Rectal smooth muscle tissue (tissue), 1 donor: ENCODE results near the gene TMUB1.

Experiments used
- H3K27ac ChIP-seq: one replicate; pipeline ENCODE4 v1.7.0; 2013; ENCODE audit warnings: low read depth, low read length, inconsistent platforms
- H3K27me3 ChIP-seq: one replicate; pipeline ENCODE4 v1.7.0; 2013; ENCODE audit warnings: low read length; ENCODE audit not compliant: control insufficient read depth, insufficient read depth
- H3K36me3 ChIP-seq: one replicate; pipeline ENCODE4 v1.7.0; 2013; ENCODE audit warnings: low read length; ENCODE audit not compliant: control insufficient read depth, insufficient read depth
- H3K4me1 ChIP-seq: one replicate; pipeline ENCODE4 v1.7.0; 2013; ENCODE audit warnings: low read length; ENCODE audit not compliant: control insufficient read depth, insufficient read depth
- H3K4me3 ChIP-seq: one replicate; pipeline ENCODE4 v1.7.0; 2013; ENCODE audit warnings: low read length
- H3K9ac ChIP-seq: one replicate; pipeline ENCODE4 v1.7.0; 2013; ENCODE audit warnings: low read length

TMUB1 gene

GRCh38 chr7:151118108-151119054, 35.1 kb upstream of the TMUB1 start:
- peaks cover 2% of the 10 kb centered on the region for H3K27me3 ChIP-seq
- no peak overlapping the region for H3K27ac ChIP-seq
- peaks cover 4% of the 10 kb centered on the region for H3K4me1 ChIP-seq
- peaks cover 27% of the 10 kb centered on the region for H3K36me3 ChIP-seq
- H3K4me3 ChIP-seq: no peak overlapping the region
- no peak overlapping the region for H3K9ac ChIP-seq

GRCh38 chr7:151117565-151117964, 34.3 kb upstream of the TMUB1 start:
- H3K36me3 ChIP-seq: peaks cover 27% of the 10 kb centered on the region
- H3K4me3 ChIP-seq: no peak overlapping the region
- no peak overlapping the region for H3K9ac ChIP-seq
- peaks cover 2% of the 10 kb centered on the region for H3K27me3 ChIP-seq
- peaks cover 4% of the 10 kb centered on the region for H3K4me1 ChIP-seq
- H3K27ac ChIP-seq: no peak overlapping the region

GRCh38 chr7:151116603-151117440, 33.5 kb upstream of the TMUB1 start:
- no peak overlapping the region for H3K4me3 ChIP-seq
- H3K36me3 ChIP-seq: peaks cover 27% of the 10 kb centered on the region
- H3K4me1 ChIP-seq: peaks cover 4% of the 10 kb centered on the region
- H3K9ac ChIP-seq: no peak overlapping the region
- H3K27ac ChIP-seq: no peak overlapping the region
- peaks cover 2% of the 10 kb centered on the region for H3K27me3 ChIP-seq

- H3K36me3 ChIP-seq: peaks cover 21% of the 10 kb centered on the region
- H3K27me3 ChIP-seq: peaks cover 2% of the 10 kb centered on the region
- H3K4me1 ChIP-seq: peaks cover 4% of the 10 kb centered on the region
- no peak overlapping the region for H3K27ac ChIP-seq
- H3K4me3 ChIP-seq: no peak overlapping the region
- H3K9ac ChIP-seq: no peak overlapping the region
These were observed 32.6 kb upstream of the TMUB1 start for GRCh38 chr7:151115836-151116418.

DNA sequence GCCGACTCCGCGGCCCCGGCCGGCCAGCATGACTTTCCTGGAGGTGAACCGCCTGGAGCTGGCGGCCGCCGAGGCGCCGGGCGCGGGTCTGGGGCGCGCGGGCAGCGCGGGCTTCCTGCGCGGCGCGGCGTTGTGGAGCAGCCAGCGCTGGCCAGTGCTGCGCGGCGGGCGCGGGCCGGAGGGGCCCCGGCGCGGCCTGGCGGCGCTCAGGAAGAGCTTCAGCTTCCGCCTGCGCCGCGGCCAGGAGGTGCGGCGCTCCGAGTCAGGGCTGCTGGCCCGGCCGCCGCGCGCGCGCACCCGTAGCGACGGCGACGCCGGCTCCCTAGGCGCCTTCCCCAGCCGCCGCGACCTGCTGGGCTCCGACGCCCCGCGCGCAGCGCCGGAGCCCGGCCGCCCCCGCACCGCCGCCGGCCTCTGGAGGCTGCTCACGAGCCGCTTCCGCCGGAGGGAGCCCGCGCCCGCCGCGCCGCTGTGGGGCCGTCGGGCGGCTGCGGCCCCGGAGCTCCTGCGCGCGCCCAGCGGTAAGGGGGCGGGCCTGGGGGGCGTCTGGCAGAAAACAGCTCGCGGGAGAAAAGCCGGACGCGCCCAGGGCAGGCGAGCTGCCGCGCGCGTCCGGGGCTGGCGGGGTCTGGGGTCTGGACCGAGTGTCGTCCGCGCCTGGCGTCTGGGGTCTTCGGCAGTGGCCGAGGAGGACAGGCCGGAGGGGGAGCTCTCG, 32.0 kb upstream of the TMUB1 start:
- Histone ChIP-seq H3K36me3 (peaks cover 16% of the 10 kb centered on the region), H3K4me3 (no peak overlapping the region), H3K4me1 (peaks cover 7% of the 10 kb centered on the region), H3K27ac (no peak overlapping the region), H3K27me3 (peaks cover 2% of the 10 kb centered on the region), H3K9ac (no peak overlapping the region)

DNA sequence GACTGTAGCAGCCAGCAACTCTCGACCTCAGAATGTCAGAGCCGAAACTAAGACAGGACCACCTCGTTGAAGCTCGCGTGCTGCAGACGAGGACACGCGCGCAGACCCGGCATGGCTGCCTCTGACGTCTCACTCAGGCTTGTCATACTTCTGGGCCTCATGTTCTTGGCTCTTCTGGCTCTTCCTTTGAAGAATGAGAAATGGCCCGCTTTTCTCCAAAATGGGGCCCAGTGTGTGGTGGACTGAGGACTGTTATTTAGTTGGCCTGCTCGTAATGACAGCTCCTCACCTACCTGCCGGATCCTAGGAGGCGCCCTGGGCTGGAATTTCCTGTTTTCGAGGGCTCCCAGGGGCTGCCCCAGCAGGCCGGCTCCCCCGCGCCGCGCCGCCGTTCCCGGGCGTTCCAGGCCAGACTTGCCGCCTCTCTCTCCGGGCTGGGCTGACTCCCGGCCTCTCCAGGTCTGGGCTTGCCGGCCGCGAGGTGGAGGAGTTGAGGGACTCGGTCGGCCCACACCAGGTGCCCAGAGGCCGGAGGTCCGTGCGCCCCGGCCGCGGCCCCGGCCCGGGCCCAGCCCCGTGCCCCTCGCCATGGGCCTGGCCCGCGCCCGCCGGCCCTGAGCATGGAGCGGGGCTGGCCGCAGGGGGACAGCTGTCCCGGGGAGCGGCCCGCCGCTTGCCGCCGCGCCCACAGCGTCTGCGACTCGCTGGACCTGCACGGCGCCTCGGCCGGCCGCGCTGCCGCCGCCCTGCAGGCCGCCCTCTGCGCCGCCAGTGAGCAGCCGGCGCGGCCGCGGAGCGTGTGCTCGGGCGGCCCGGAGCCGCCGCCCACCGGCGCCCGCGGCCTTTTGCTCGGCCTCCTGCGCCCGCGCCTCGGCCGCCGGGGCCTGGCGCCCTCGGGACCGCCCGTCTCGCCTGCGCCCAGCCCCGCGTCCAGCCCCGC, 31.1 kb upstream of the TMUB1 start:
- Histone ChIP-seq H3K27me3 (peaks cover 2% of the 10 kb centered on the region), H3K36me3 (peaks cover 9% of the 10 kb centered on the region), H3K4me1 (peaks cover 11% of the 10 kb centered on the region), H3K4me3 (no peak overlapping the region), H3K9ac (no peak overlapping the region), H3K27ac (no peak overlapping the region)

DNA sequence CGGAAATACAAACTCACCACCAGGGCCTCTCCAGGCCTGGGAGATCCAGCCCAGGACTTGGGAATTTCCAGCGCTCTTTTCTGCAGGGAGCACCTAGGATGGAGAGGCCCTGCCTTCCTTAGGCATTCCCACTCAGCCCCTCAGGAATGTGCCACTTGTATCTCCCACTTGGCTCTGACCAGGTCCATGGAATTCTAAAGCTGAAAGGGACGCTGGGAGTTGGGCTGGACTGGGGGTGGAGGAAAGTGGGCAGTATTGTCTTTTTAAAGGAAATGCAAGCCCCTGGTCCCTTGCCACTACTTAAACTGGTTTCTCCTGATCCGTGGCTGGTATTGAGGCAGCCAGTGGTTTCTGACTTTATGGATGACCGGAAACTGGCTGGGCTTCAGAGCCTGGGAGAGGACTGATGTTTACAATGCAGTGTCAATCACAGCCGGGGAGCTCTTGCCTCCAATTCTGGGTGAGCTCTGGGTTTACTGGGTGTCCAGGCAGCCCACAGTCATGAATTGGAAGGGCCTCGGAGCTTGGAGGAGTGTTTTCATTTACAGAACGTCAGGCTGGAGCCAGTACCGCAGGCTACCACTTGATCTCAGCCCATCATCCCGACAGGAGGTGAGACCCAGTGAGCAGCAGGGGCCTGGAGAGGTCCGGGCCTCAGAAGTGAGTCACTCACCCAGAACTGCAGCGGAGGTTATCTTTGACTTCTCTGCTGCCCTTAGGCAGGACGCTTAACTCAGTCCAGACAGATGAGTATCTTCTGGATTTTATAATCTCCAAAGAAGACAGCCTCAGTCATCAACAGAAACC, 30.3 kb upstream of the TMUB1 start:
- H3K36me3 ChIP-seq: peaks cover under 1% of the 10 kb centered on the region
- no peak overlapping the region for H3K4me3 ChIP-seq
- H3K27ac ChIP-seq: no peak overlapping the region
- peaks cover 16% of the 10 kb centered on the region for H3K4me1 ChIP-seq
- H3K27me3 ChIP-seq: peaks cover 2% of the 10 kb centered on the region
- H3K9ac ChIP-seq: no peak overlapping the region

- Histone ChIP-seq H3K27me3 (peaks cover 2% of the 10 kb centered on the region), H3K36me3 (no peaks in the 10 kb centered on the region), H3K4me3 (no peak overlapping the region), H3K4me1 (peaks cover 16% of the 10 kb centered on the region), H3K9ac (no peak overlapping the region), H3K27ac (no peak overlapping the region)
These were observed 27.8 kb upstream of the TMUB1 start for GRCh38 chr7:151110941-151111645.

DNA sequence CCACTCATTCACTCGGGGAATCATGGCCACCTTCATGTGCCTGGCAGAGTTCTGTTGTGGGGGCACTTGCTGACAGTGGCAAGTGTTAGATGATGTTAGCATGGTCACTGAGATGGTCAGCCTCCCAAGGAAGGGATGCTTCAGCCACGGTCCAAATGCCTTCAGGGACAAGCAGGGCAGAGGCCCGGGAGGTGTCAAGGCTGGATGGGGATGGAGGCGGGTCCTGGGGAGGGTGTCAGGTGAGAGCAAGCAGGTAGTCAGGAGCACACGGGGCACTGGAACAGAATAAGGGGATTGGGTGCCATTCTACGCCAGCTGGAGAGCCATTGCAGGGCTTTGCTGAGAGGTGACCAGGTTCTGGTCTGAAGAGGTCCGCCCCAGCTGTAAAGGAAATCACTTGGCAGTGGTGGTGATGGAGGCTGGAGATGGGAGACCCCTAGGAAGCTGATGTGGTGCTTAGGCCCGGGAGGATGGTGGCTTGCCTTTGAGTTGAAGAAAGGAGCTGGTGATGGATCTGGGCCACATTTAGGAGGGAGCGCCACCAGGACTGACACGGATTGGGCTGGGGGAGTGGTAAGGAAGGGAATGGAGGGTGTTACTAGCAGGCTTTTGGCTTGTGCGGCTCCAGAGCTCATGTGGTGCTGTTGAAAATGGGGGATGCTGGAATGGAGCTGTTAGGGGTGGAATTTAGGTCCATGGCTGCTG, 27.1 kb upstream of the TMUB1 start:
- H3K9ac ChIP-seq: no peak overlapping the region
- H3K4me3 ChIP-seq: no peak overlapping the region
- no peaks in the 10 kb centered on the region for H3K36me3 ChIP-seq
- no peak overlapping the region for H3K27ac ChIP-seq
- peaks cover 2% of the 10 kb centered on the region for H3K27me3 ChIP-seq
- peaks cover 16% of the 10 kb centered on the region for H3K4me1 ChIP-seq
